Spinal cord (tissue), 10 donors: Measurements from ENCODE around the gene ZNF609. TPM values are rescaled to one million over a fixed set of nuclear protein-coding genes. Genes with fewer than 3 reads are reported as not detected.
A peak's percentile ranks its signal among the peaks of the same experiment; 100 is the strongest.

ENCODE experiments used
- DNase-seq, 6 donors: peaks; one replicate each; pipeline versions ENCODE4 v3.0.0 to v3.0.0-alpha.2; 2013 to 2015; ENCODE audit warnings: low spot score in 6 of 6, low read depth in 4 of 6
- H3K27ac ChIP-seq: one replicate; pipeline ENCODE4 v1.5.1; 2013; ENCODE audit warnings: low read depth, low read length, control low read depth
- H3K27me3 ChIP-seq: one replicate; pipeline ENCODE4 v1.6.1; 2013; ENCODE audit warnings: low read length; ENCODE audit not compliant: control insufficient read depth, insufficient read depth
- H3K36me3 ChIP-seq: one replicate; pipeline ENCODE4 v1.6.1; 2013; ENCODE audit warnings: low read length; ENCODE audit not compliant: control insufficient read depth, insufficient read depth
- H3K4me1 ChIP-seq: one replicate; pipeline ENCODE4 v1.6.1; 2013; ENCODE audit warnings: low read length; ENCODE audit not compliant: control insufficient read depth, insufficient read depth
- H3K4me3 ChIP-seq: one replicate; pipeline ENCODE4 v1.5.1; 2013; ENCODE audit warnings: low read depth, low read length, control low read depth
- H3K9me3 ChIP-seq: one replicate; pipeline ENCODE4 v1.6.1; 2013; ENCODE audit warnings: low read length; ENCODE audit not compliant: control insufficient read depth, insufficient read depth
- WGBS: methylation state at CpG from one replicate; pipeline ENCODE4 v1.1.5; 2013; ENCODE audit warnings: missing lambda C conversion rate; ENCODE audit not compliant: insufficient coverage; 5-methylcytosine and 5-hydroxymethylcytosine counted together
- polyA plus RNA-seq, 2 donors: library from polyadenylated mRNA; unstranded; fragments of 120-200 nt; gene quantifications; one replicate each; pipeline ENCODE4 v1.2.1, GENCODE V29; 2013; ENCODE audit not compliant: insufficient read length in 2 of 2
- total RNA-seq, 2 donors: library from RNA; depleted of rRNA in 1 of 2; stranded (reverse); fragments of 120-200 nt in 1 of 2; fragments of >200 nt in 1 of 2; gene quantifications; one replicate each; pipeline versions ENCODE4 v1.2.3 to v1.2.4, GENCODE V29; 2013 to 2014
- donor health status: healthy.

Gene ZNF609
- total and polyA plus RNA-seq, 4 donors, result 20.9 to 34.5 (median 30.6) TPM

DNA sequence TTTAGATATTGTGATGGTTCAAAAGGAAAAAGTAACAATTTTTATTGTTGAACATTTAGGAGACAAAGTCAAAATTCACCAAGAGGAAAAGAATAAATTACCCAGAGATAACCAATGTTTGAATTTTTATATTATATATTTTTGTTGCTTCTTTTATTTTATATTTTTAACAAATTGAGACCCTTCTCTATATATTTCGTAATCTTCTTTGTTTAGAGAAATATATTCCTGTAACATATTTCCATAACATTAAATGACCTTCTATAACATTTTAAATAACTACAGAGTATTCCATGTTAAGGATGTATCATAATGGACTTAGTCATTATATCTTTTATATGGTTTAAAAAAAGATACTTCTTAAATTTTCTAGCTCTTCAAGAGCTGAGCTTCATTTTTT, 187.0 kb downstream of the ZNF609 start:
- H3K27ac ChIP-seq, result no peak overlapping the region
- WGBS, result no CpG with 5 or more reads among the region's 1 CpG

DNA sequence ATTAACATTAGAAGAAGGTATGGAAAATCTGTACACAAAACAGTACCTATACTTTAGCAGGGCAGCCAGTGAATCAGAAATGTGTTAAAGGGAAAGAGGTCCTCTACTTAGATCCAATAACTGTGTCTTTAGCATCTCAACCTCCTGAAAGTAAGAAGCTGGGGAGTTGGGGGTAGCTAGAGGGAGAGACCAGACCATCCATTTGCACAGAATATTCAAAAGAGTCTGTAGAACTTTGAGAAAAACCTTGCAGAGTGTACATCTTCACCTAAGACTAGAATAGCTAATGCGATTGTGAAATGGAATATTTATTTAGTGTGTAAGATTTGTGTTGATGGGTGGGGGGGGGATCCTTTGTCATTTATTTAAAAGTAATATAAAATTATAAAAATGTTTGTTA, 190.2 kb downstream of the ZNF609 start:
- H3K27me3 ChIP-seq, result no peaks in the 10 kb centered on the region
- WGBS, result no CpG with 5 or more reads among the region's 1 CpG

More for the DNA sequence above, 187.0 kb downstream of the ZNF609 start:
- no peaks in the 10 kb centered on the region for H3K36me3 ChIP-seq
- H3K27me3 ChIP-seq, result no peaks in the 10 kb centered on the region
- no peaks in the 10 kb centered on the region for H3K9me3 ChIP-seq
- no peaks in the 10 kb centered on the region for H3K4me1 ChIP-seq
- no peak overlapping the region for H3K4me3 ChIP-seq
- DNase-seq, result no peak

DNA sequence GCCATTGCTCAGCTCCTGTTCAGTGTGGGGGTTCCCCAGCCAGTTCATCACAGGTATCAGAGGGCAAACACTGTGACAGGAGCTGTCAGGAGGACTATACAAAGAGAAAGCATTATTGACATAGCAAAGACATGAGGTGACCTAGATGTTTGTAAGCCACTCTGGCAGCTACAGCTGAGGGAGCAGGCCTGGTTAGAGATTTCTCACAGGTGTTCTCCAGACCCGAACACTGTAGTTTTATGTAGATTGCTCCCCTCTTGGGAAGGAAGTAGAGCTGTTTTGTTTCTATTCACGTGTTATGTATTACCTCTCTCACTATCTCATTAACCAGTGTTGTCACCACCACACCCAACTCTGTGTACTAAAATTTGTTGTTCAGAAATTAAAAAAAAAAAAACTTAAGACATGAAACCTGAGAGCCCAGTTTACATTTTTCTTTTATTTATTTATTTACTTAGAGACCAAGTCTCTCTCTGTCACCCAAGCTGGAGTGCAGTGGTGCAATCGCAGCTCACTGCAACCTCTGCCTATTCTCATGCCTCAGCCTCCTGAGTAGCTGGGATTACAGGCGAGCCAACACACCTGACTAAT, 191.3 kb downstream of the ZNF609 start:
- H3K4me1 ChIP-seq, result peaks cover 2% of the 10 kb centered on the region
- no peaks in the 10 kb centered on the region for H3K9me3 ChIP-seq
- WGBS, result no CpG with 5 or more reads among the region's 4 CpGs
- no peak overlapping the region for H3K27ac ChIP-seq
- no peak overlapping the region for H3K4me3 ChIP-seq
- H3K36me3 ChIP-seq, result no peaks in the 10 kb centered on the region
- H3K27me3 ChIP-seq, result no peaks in the 10 kb centered on the region
- peak in 1 of 6 donors; percentile 34 for DNase-seq

More for the DNA sequence above, 190.2 kb downstream of the ZNF609 start:
- Histone ChIP-seq H3K27ac (no peak overlapping the region), H3K4me3 (no peak overlapping the region), H3K36me3 (no peaks in the 10 kb centered on the region), H3K4me1 (peaks cover 2% of the 10 kb centered on the region), H3K9me3 (no peaks in the 10 kb centered on the region)
- DNase-seq, result no peak

DNA sequence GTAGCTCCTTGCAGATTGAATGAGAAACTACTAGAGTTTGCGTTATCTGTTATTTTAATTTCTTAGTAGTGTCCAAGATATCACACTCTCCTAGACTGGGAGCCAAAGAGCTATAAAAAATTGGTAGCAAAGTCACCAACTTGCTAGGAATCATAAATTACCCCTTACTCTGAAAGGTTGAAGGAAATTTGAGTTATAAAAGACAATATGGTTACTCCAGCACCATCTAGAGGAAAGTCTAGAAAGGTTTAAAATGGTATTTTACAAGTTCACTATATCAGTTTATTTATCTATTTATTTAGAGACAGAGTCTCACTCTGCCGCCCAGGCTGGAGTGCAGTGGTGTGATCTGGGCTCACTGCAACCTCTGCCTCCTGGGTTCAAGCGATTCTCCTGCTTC, 193.4 kb downstream of the ZNF609 start:
- Histone ChIP-seq H3K4me3 (no peak overlapping the region), H3K27me3 (no peaks in the 10 kb centered on the region), H3K36me3 (no peaks in the 10 kb centered on the region), H3K4me1 (peaks cover 2% of the 10 kb centered on the region), H3K27ac (no peak overlapping the region), H3K9me3 (no peaks in the 10 kb centered on the region)
- 75% methylated on average over 2 of the region's 3 CpGs for WGBS
- peak in 2 of 6 donors; percentile 26 to 72 for DNase-seq

DNA sequence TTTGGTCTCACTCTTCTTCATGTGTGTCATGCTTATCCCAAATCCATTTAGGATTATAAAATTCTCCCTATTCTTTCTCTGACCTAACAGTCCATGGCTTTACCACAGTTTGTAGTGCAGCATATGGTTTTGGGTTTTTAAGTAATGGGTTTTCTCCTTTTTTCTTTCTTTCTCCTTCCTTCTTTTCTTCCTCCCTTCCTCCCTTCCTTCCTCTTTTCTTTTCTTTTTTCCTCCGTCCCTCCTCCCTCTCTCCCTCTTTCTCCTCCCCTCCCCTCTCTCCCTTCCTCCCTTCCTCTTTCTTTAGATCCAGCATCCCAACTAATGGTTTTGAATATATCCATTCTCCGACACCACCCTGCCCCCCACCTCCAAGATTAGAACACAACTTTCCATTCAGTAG, 196.1 kb downstream of the ZNF609 start:
- no peak overlapping the region for H3K27ac ChIP-seq
- H3K4me3 ChIP-seq, result no peak overlapping the region
- H3K4me1 ChIP-seq, result peaks cover 2% of the 10 kb centered on the region
- no peaks in the 10 kb centered on the region for H3K9me3 ChIP-seq
- no peaks in the 10 kb centered on the region for H3K36me3 ChIP-seq
- no peaks in the 10 kb centered on the region for H3K27me3 ChIP-seq
- WGBS, result 88% methylated on average over 1 of the region's 2 CpGs
- no peak for DNase-seq

DNA sequence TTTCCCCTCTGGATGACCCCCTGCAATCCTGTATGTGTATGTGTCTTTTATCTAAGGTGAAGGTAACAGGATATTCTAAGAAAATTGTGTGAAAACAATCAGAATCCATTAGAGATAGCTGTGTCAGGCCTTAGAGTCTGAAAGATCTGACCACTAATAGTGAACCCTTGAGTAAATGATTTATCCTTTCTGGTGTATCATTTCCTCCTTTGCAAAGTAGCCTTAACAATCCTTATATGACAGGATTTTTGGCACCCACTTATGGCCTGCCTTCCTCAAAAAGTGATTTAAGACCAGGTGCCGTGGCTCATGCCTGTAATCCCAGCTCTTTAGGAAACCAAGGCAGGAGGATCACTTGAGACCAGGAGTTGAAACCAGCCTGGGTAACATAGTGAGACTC, 204.8 kb downstream of the ZNF609 start:
- DNase-seq, result no peak
- H3K4me1 ChIP-seq, result no peaks in the 10 kb centered on the region
- H3K27ac ChIP-seq, result no peak overlapping the region
- no peak overlapping the region for H3K4me3 ChIP-seq
- no peaks in the 10 kb centered on the region for H3K9me3 ChIP-seq
- H3K27me3 ChIP-seq, result no peaks in the 10 kb centered on the region
- H3K36me3 ChIP-seq, result peaks cover 3% of the 10 kb centered on the region
- no CpG with 5 or more reads among the region's 1 CpG for WGBS

DNA sequence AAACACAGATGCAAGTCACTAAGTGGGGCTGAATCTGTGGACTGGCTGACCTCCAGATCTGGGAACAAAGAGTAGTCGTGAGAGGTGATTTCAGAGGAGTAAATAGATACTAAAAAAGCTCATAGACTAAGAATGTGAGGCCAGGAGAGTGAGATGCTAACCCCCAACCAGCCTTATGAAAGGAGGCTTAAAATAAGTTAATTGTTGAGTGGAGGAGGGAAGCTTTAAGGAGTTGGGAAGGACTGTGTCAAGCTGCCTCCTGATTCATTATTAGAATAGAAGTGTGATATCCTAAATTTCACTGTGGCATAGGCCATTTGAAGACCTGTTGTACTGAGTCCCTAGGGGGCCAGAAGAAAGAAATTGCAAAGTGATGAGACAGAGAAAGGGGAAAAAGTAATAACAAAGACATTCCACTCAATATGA, 207.4 kb downstream of the ZNF609 start:
- Histone ChIP-seq H3K27me3 (no peaks in the 10 kb centered on the region), H3K9me3 (no peaks in the 10 kb centered on the region), H3K4me3 (no peak overlapping the region), H3K4me1 (no peaks in the 10 kb centered on the region), H3K36me3 (no peaks in the 10 kb centered on the region), H3K27ac (peak overlapping the region; percentile 29)
- DNase-seq, result no peak
- 25% methylated on average over 1 of the region's 1 CpG for WGBS

DNA sequence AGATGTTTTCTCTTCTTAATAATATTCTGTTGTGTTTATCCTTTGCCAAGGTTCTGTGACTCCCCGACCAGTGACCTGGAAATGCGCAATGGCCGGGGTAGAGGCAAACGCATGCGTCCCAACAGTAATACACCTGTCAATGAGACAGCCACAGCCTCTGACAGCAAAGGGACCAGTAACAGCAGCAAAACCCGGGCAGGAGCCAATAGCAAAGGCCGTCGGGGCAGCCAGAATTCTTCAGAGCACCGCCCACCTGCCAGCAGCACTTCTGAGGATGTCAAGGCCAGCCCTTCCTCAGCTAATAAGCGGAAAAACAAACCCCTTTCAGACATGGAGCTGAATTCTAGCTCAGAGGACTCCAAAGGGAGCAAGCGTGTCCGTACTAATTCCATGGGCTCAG, 213.5 kb downstream of the ZNF609 start:
- Histone ChIP-seq H3K27ac (no peak overlapping the region), H3K4me1 (no peaks in the 10 kb centered on the region), H3K4me3 (no peak overlapping the region), H3K36me3 (peaks cover 38% of the 10 kb centered on the region), H3K9me3 (no peaks in the 10 kb centered on the region), H3K27me3 (no peaks in the 10 kb centered on the region)
- 81% methylated on average over 12 of the region's 12 CpGs for WGBS
- no peak for DNase-seq

DNA sequence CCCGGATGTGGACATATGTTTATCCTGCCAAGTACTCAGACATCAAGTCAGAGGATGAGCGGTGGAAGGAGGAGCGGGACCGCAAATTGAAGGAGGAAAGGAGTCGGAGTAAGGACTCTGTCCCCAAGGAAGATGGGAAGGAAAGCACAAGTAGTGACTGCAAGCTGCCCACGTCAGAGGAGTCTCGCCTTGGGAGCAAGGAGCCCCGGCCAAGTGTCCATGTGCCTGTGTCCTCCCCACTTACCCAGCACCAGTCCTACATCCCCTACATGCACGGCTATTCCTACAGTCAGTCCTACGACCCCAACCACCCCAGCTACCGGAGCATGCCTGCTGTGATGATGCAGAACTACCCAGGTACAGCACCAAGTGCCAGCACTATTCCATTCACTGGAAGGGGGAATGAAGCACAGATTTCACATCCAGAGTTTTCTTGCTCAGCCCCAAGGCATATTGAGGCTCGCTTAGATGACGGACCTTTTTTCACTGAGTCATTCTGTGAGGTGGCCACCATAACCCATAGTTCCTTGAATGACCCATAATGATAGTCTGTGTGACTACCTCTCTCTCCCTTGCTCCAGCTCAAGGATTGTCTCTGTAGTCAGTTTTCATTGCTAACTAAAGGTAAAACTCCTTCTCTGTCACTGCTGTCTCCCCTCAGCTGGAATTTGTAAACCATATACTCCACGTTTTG, 217.9 kb downstream of the ZNF609 start:
- 89% methylated on average over 11 of the region's 14 CpGs for WGBS
- no peak for DNase-seq
- Histone ChIP-seq H3K4me1 (peaks cover 6% of the 10 kb centered on the region), H3K9me3 (no peaks in the 10 kb centered on the region), H3K27ac (no peak overlapping the region), H3K36me3 (peaks cover 71% of the 10 kb centered on the region), H3K27me3 (no peaks in the 10 kb centered on the region), H3K4me3 (no peak overlapping the region)

DNA sequence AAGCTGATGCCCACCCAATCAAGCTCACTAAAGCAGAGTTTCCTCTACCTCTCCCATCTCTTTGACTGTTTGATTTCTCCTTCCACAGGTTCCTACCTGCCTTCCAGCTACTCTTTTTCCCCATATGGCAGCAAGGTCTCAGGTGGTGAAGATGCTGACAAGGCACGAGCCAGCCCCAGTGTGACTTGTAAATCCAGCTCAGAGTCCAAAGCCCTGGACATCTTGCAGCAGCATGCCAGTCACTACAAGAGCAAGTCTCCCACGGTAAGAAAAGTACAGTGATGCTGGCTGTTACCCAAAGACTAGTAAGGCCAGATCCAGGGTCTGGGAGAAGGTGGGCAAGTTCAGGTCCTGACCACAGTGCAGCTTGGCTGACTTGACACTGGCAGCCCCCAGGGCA, 219.7 kb downstream of the ZNF609 start:
- no peak overlapping the region for H3K27ac ChIP-seq
- no peaks in the 10 kb centered on the region for H3K9me3 ChIP-seq
- DNase-seq, result no peak
- peaks cover 6% of the 10 kb centered on the region for H3K4me1 ChIP-seq
- peaks cover 69% of the 10 kb centered on the region for H3K36me3 ChIP-seq
- H3K4me3 ChIP-seq, result no peak overlapping the region
- no peaks in the 10 kb centered on the region for H3K27me3 ChIP-seq
- WGBS, result 80% methylated on average over 2 of the region's 2 CpGs
